Mesothelial cell of epicardium (in vitro differentiated cells): ENCODE measurements around the gene ZNF526. TPM values are rescaled to one million over a fixed set of nuclear protein-coding genes. Genes with fewer than 3 reads are reported as not detected.
A peak's percentile ranks its signal among the peaks of the same experiment; 100 is the strongest.

ENCODE experiments used
- DNase-seq, 2 experiments: peaks; one replicate each; pipeline ENCODE4 v3.0.0; 2021; ENCODE audit warnings: low spot score in 2 of 2; ENCODE audit not compliant: unreplicated experiment in 2 of 2
- H3K27ac Mint-ChIP-seq: 2 replicates; pipeline ENCODE4 v1.8.0; 2021; ENCODE audit warnings: mixed read lengths
- H3K27me3 Mint-ChIP-seq: 2 replicates; pipeline ENCODE4 v1.8.0; 2021; ENCODE audit warnings: low read depth, mixed read lengths
- H3K36me3 Mint-ChIP-seq: 2 replicates; pipeline ENCODE4 v1.8.0; 2021; ENCODE audit warnings: mixed read lengths
- H3K4me1 Mint-ChIP-seq: 2 replicates; pipeline ENCODE4 v1.8.0; 2021; ENCODE audit warnings: mixed read lengths
- H3K4me3 Mint-ChIP-seq: 2 replicates; pipeline ENCODE4 v1.8.0; 2021; ENCODE audit warnings: mild to moderate bottlenecking, moderate library complexity, mixed read lengths
- H3K9me3 Mint-ChIP-seq: 2 replicates; pipeline ENCODE4 v1.8.0; 2021; ENCODE audit warnings: mixed read lengths
- CTCF ChIP-seq: fragments of 200-600 bp; sonication (generic); IDR thresholded peaks from one replicate; pipeline ENCODE4 v1.5.0; 2021; ENCODE audit warnings: antibody characterized with exemption; ENCODE audit not compliant: unreplicated experiment
- total RNA-seq: library from RNA; stranded (reverse); gene quantifications from 3 replicates; pipeline ENCODE4 v1.2.1, GENCODE V29; 2021

The ZNF526 gene
- total RNA-seq, 1 donor from 2014 or later = 13.3 TPM

DNA sequence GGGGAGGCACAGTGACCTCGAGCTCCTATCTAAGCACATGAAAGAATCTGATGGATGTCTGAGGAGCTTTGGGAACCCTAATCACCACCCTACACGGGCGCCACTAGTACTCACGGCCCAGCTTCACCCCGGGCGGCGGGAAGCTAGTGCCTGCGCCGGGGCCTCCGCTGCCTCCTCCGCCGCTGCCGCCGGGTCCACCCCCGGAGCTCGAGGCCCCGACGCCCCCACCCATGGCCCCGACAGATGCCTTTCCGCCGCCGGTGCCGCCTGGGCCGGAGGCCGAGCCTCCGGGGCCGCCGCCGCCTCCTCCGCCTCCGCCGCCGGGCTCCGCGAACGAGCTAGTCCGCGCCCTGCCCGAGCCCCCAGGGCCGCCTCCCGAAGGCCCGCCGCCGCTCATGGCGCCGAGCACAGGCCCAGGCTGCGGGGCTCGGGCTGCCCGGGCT lies 22.0 kb downstream of the ZNF526 start:
- no peaks in the 10 kb centered on the region for H3K27me3 Mint-ChIP-seq
- H3K27ac Mint-ChIP-seq = peak overlapping the region; percentile 95
- peaks cover 41% of the 10 kb centered on the region for H3K4me1 Mint-ChIP-seq

DNA sequence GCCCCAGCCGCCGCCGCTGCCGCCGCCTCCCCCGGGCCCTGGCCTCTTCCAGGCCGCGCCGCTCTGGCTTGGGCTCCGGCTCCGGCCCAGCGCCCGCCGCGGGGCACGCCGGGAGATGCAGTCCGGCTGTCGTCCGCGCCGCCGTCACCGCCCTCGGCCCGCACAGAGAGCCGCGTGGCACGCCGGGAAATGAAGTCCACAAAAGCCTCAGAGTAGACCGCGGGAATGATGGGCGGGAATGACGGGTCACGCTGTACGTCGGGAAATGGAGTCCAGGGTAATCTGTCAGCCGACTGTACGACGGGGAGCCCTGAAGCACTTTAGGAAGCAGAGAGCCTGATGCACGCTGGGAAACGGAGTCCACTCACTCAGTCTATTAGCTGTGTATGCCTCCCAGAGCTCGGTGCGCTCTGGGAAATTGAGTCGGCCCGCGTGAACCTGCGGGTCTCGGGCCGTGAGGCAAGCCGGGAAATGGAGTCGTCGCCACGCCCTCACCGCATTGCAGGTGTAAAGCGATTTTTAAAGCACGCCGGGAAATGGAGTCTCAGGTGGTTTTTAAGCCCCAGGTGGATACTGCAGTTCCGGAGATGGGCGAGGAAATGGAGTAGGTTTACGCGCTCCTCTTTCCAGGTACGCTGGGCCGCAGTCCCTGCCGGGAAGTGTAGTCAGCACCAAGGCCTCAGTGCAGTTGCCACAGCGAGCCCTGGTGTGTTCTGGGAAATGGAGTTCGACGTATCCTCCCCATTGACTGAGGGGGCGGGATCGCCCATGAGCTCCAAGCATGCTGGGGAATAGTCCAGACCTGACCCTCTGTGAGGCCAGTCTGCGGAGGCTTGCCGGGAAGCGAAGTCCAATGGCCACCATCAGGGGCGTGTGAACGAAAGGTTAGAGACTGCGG lies 22.6 kb downstream of the ZNF526 start, which contains the start of gene GSK3A:
TSS of gene GSK3A (minus strand) at position 91 of the 898 bp plus-strand sequence. CDS start 137 bp downstream, outside the sequence.
- Mint-ChIP-seq H3K9me3 (no peaks in the 10 kb centered on the region), H3K27me3 (no peaks in the 10 kb centered on the region), H3K27ac (peak within 1 kb of the TSS; percentile 98), H3K4me3 (peak within 1 kb of the TSS; percentile 92), H3K36me3 (peaks cover 8% of the 10 kb centered on the region), H3K4me1 (peaks cover 41% of the 10 kb centered on the region)
- TF ChIP-seq CTCF = no peak
- peak; percentile 95 for DNase-seq

More for the DNA sequence above, 22.0 kb downstream of the ZNF526 start:
- no peak for TF ChIP-seq CTCF
- Mint-ChIP-seq H3K36me3 (peaks cover 8% of the 10 kb centered on the region), H3K4me3 (peak overlapping the region; percentile 92), H3K9me3 (no peaks in the 10 kb centered on the region)
- DNase-seq = no peak

DNA sequence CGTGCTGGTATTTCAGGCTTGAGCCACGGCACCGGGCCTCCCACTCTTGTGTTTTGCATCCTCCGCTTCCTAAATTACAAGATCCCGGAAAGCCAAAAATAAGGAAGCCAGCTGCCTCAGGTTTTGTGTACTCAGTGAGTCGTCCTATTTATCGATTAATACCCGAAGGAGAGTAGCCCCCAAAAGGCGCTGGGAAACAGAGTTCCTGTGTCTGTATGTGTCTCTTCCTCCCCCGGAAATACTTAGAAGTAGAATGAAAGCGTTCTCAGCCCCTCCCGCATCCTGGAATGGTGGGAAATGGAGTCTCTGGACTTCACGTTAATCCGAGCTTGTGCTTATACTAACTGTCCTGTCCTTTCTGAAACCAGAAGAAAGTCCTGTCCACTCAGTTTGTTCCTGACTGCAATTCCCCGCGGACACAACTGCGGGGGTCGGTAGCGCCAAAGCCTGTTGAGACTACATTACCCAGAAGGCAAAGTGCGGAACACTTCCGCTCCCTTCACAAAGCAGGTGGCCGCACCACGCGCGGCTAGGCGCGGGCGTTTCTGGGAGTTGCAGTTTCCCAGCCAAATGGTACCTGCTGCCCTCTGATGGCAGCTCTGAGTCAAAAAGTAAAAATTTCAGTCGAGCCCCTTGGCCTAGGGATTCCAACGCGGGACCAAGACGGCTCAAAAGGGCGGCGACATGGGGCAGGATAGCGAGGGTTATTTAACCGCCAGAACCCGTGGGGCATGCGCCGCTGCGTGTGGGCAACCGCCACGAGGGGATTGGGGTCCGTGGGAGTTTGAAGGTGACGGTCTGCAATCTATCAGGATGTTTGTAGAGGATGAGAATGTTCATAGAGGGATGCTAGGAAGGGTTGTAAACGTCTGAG lies 24.5 kb downstream of the ZNF526 start:
- TF ChIP-seq CTCF = no peak
- H3K9me3 Mint-ChIP-seq = no peaks in the 10 kb centered on the region
- H3K27me3 Mint-ChIP-seq = no peaks in the 10 kb centered on the region
- peak overlapping the region; percentile 98 for H3K27ac Mint-ChIP-seq
- peak; percentile 80 to 91 for DNase-seq
- peaks cover 2% of the 10 kb centered on the region for H3K36me3 Mint-ChIP-seq
- peak overlapping the region; percentile 82 for H3K4me3 Mint-ChIP-seq
- H3K4me1 Mint-ChIP-seq = peaks cover 41% of the 10 kb centered on the region

GRCh38 chr19:42245231-42245630 lies 25.1 kb downstream of the ZNF526 start:
- H3K36me3 Mint-ChIP-seq = peaks cover 4% of the 10 kb centered on the region
- H3K4me3 Mint-ChIP-seq = peak overlapping the region; percentile 82
- H3K9me3 Mint-ChIP-seq = no peaks in the 10 kb centered on the region
- no peak for TF ChIP-seq CTCF
- DNase-seq = no peak
- peaks cover 41% of the 10 kb centered on the region for H3K4me1 Mint-ChIP-seq
- H3K27ac Mint-ChIP-seq = peak overlapping the region; percentile 98
- H3K27me3 Mint-ChIP-seq = no peaks in the 10 kb centered on the region

DNA sequence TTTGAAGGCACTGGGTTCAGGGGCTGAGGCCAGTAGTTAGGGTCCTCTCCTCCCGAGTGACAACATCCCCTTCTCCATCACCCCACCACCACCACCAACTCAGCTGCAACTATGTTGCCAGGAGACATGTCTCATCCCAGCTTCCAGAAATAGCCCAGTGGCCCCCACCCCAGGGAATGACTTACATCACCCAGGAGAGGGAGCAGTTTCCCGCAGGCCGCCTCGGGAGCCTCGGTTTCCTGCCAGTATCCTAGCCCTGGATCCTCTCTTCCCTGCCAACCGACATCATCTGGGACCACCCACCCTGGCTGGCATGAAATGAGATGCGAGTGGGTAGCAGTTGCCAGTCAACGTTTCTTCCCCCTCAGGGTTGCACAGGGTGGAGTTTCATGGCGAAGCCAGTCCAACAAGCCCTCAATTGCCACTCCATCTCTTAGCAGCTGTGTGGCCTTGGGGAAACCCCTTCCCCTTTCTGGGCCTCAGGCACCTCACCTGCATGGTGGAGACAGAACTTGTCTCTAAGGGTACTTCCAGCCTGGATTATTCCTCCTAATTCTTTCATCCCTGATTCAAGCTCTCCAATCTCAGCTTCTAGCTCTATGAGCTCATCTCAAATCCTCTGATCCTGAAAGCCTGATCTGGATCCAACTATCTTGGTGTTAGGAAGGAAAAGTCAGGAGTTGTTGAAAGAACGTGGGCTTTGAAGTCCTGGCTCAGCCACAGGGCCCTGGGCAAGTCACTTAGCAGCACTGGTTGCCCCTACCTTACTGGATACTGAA lies 26.2 kb downstream of the ZNF526 start:
- H3K4me1 Mint-ChIP-seq = peaks cover 34% of the 10 kb centered on the region
- no peak overlapping the region for H3K4me3 Mint-ChIP-seq
- DNase-seq = peak in 1 of 2 experiments; percentile 51
- TF ChIP-seq CTCF = no peak
- peaks cover 4% of the 10 kb centered on the region for H3K36me3 Mint-ChIP-seq
- H3K27me3 Mint-ChIP-seq = no peaks in the 10 kb centered on the region
- H3K9me3 Mint-ChIP-seq = no peaks in the 10 kb centered on the region
- peak overlapping the region; percentile 81 for H3K27ac Mint-ChIP-seq
